ENCODE data around the gene ADAMTS2.
"Not testable (repeated sequence)": the region's sequence is repeated elsewhere in the genome, so short reads cannot be mapped to it uniquely, and the experiment has no call there.

ADAMTS2 gene

DNA sequence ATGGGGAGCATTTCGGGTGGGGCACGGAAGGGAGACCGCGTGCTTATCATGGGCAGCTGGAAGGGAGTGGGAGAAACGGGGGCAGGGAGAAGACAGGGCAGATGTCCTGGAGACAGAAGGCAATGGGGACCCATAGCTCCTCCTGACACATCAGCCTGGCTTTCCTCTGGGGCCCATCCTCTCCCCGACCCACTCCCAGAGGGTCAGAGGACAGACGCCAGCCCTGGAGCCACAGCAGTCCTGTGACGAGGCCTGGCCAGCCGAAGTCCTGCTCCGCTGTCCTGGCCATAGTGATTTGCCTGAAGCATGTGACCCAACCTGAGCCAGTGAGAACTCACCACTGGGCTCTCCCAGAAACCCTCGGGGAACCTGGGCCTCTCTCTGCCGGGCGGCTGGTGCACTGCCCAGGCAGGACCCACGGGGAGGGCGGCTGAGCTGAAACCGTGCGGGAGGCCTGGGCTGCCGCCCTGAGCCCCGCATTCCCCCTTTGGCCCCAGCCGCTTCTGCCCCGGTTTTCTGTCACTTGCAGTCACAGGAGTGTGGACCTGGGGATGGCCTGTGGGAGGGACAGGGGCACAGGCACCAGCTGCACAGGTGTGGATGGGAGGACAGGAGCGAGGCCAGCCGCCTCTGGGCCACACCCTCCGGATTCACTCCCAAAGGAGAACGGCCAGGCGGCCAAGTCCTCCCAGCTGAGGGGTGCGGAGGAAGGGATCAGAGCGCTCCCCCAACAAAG lies 19.8 kb downstream of the ADAMTS2 start:
- no peak for DNase-seq (ENCODE audit: low spot score)

DNA sequence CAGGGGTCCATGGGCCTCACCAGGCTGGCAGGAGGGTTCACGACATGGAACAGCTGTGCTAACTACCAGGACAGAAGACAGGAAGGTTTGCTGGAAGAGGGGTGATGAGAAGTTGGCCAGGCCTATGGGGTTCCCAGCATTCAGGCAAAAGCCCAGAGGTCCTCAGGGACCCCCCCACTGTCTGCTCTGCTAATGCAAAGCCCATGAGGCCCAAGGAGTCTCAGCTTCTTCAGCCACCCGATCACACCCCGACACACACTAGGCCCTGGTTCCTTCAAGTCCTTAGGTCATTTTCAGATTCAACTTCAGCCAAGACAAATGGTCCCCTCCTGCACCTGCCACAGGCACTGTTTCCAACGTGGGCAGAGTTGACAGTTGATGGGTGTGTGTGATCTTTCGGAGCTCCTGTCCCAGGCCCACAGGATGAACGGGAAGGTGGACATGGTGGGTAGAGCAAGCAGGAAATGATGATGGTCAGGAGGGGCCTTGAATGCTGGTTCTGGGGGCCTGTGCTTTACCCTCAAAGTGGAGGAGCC lies 20.4 kb downstream of the ADAMTS2 start:
- no peak for DNase-seq (ENCODE audit: low spot score)

DNA sequence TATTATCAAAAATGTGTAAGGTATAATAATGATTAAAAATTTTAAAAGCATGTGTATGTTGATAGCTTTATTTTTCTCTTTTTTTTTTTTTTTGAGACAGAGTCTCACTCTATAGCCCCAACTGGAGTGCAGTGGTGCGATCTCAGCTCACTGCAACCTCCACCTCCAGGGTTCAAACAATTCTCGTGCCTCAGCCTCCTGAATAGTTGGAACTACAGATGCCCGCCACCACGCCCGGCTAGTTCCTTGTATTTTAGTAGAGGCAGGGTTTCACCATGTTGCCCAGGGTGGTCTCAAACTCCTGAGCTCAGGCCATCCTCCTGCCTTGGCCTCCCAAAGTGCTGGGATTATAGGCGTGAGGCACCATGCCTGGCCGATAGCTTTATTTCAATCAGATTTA lies 20.9 kb downstream of the ADAMTS2 start:
- DNase-seq (ENCODE audit: low spot score): not testable (repeated sequence)

DNA sequence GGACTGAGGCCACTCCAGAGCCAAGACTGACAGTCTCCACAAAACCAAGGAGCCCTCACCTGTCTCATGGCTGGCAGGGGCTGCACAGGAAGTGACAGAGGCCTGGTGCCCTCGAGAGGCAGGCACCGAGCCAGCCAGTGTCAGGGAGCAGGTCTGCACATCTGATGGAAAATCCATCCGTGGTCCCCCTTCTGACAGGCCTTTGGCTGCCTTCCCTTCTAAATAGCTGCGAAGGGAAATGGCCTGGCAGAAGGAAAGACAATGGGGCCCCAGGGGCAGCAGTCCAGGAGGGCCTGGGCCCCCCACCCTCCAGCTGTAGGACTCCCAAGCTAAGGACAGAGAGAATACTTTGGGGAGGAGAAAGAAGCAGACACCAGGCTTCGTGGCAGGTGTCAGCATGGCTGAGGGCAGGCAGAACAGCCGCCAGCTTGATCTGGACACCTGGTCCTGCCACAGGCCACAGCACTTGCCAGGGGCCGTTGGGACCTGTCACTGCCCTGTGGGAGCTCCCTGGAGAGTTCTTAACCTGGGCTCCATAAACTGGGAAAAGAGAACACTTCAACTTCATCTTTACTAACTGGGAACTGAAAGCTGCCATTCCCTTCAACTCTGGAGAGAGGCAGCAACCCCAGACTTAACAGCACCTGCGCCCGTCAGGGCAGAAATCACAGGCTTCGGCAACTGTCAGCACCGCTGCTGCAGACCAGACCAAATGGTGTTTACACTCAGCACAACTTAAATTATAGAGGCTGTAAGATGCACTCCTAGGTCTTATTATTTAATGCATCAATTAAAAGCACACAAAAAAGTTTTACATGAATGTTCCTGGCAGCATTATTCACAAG lies 22.0 kb downstream of the ADAMTS2 start:
- DNase-seq (ENCODE audit: low spot score): no peak

DNA sequence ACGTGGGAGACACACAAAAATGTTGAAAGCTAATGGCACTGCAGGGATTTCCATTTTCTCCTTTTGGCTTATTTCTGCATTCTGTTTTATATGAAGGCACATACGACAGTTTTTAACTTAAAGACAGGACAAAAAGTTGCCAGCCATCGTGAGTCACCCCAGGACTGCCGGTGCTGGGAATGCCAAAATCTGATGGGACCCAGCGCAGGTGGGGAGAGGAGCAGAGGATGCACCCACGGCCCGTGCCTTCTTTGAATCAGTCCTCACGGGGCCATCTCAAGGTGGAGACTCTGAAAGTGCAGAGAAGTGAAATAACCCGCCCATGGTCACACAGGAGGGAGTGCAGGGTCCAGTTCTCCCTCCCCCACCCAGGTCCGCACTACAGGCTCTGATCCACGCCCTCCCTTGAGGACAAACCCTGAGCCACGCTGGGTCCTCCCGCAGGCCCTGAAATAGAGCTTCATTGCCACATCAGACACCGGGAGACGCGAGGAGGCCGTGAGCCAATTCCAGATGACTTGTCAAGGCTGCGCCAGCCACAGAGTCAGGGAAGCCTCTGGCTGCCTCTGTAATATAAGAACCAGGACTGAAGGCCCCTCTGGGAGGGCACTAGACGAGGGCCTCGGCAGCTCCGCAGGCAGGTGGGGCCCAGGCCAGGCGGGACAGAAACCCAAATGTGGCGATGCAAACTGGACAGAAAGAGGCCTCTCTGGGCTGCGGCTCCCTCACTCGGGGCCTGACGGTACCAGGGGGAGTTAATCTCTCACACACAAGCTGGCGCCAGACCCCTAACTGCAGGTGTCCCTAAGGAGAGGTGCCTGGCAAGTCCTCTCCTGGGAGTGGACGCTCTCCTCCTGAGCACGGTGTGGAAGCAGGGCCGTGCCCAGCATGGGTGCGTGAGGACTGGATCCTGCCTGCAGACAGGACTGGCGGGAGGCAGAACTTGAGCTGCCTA lies 22.9 kb downstream of the ADAMTS2 start:
- no peak for DNase-seq (ENCODE audit: low spot score)

DNA sequence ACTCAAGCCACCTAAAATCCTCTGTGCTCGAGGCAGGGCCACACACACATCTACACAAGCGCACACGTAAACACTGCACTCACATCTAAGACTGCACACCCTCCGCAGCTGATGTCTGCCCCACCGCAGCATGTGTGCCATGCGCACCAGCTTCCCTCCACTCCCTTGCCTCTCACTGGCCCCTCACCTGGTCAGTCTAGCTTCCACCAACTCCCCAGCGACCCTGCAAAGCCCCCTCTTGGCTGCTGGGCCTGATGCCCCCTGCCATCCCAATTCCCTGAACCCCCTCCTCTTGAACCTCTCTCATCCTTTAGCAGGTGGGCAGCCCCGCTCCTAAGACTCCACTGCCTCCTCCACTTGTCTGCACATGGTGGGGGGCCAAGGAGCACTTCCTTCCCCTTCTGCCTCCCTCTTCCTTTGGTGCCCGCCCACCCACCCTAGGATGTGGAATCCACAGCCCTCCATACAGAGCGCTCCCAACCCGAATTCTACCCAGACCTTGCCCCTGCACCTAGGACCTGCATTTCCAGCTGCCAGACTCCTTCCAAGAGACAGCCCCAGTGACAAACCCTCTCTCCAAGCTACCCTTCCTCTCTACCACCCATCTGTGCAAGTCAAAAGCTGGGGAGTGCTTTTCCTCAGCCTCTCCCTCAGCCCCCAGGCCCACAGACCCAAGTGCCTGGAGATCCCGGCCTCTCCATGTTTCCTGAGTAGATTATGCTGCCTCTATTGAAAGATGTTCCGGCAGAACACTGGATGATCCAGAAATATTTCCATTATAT lies 23.9 kb downstream of the ADAMTS2 start:
- no peak for DNase-seq (ENCODE audit: low spot score)

DNA sequence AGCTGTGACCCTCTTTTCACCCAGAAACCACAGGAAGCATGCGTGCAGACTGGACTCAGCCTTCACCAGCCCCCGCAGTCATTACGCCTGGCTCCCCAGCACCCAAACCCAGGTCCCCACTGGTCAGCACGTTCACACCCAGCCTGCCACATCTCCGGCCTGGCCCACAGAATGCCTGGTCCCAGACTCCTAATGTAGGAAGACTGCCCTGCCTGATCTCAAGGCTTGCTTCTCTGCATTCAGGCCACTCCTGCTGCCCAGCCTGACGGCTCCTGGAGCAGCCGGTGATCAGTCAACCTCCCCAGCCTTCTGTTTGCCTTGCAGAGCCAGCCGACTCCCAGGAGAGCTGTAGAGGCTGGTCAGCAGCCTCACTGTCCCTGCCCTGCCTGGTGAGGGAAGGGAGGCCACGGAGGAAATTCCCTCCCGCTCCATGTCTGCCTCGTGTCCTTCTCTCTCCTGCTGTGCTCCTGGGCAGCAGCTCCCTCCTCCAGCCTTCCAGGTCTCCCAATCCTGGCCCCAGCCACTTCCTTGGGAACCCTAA lies 25.4 kb downstream of the ADAMTS2 start:
- no peak for DNase-seq (ENCODE audit: low spot score)

DNA sequence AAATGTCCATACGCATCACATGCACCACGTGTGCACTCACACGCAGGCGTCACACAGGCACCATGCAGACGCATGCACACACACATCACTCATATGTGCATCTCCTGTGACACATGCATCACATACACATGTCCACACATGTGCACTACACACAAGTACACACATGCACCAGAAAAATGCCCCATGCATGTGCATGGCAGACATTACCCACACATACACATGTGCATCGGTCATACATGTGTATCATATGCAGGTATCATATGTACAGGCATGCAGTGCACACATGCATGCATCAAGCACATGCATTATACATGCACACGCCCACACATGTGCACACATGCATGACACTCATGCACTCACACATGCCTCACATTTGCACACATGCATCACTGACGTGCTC lies 26.1 kb downstream of the ADAMTS2 start:
- DNase-seq (ENCODE audit: low spot score): no peak

DNA sequence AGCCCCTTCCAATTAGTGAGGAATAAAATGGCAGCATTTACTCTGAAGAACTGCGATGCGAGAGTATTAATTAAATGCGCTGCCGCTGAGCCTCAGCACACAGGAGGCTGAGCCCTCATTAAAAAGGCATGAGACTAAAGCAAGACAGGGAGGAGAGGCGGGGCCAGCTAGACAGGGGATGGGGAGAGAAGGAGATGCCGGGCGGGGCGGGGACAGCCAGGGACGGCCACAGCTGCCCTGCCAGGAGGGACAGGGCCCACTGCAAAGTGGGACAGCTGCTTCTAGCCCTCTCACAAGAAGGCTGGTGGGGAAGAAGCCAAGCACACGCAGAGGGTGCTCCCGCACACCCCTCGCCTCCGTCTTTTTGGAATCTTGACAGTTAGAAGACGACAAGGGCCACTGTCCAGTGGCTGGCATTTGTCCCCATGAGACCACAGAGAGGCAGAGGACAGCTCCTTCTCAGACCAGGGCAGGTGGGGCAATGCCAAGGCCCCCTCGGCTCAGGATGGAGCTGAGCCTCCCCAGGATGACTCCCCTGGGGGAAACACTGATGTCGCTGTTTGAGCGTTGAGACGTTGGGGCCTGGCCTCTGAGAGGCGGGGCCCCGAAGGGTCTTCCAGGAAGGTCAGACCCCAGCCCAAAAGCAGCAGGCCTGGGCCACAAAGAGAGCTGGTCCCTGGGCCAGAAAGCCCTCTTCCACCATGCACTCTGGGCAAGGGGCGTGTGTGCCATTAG lies 26.9 kb downstream of the ADAMTS2 start:
- DNase-seq (ENCODE audit: low spot score): no peak

DNA sequence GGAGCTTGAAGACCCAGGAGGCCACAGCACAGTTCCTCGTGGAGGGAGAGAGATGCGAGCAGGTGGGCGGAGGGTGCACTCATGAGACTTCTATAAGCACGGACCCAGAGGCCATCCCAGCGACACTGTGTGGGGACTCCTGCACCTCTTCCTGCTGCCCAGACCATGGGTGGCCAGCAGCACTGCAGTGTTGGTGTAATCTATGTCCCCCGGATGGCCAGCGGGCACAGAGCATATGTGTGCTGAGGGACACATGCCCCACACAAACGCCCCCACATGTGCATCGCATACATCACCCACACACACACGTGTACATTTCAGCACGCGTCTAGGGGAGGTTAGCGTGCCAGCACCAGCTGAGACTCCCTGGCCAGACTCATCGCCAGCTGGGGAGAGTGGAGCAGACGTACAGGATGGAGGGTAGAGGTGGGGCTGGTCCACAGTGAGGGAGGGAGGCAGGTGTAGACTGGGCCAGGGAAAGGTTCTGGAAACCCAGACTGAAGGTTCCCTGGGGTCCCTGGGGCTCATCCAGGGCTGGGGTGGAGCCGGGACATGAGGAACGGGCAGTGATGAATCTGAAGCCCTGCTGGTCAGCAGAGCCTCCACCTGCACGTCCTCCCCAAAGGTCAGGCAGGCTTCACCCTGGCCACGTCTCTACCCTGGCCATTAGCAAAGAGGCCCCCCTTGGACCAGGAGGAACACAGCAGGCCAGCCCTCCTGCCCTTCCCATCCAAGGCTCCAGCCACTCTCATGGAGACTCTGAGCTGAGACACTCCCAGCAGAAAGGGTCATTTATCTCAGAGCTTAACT lies 27.6 kb downstream of the ADAMTS2 start:
- no peak for DNase-seq (ENCODE audit: low spot score)

DNA sequence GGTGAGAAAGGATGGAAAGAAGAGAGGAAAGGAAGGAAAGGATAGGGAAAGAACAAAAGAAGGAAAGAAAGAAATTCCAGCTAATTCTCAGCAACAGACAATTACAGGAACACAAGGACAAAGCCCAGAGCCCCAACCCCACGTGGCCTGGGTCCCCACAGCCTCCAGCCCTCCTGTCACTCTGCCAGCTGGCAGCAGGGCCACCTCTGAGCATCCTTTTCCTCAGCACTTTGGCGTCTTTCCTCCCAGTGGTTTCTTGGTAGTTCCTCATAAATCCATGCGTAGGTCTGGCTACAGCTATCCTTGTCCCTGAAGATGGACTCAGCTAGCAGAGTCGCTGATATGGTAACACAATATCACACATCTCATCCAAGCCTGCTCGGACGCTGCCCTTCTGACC lies 28.3 kb downstream of the ADAMTS2 start:
- no peak for DNase-seq (ENCODE audit: low spot score)

DNA sequence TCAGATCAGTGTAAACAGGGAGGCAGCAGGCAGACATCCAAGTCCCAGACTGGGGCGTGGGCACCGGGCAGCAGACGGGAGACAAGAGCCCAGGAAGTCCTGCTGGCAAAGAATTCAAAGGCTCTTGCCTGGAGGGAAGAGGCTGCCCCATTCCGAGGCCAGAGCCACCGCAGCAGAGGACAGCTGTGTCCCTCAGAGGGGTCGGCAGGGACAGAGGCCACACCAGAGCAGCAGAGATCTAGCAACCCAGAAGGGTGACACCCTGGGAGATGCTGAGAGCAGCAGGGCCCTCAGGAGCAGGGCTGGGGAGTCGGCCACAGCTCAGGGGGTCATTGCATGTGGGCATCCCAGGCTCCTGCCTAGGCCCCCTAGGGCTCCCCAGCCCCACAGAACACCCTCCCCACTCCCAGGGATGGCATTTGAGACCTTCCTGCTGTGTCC lies 29.1 kb downstream of the ADAMTS2 start:
- DNase-seq (ENCODE audit: low spot score): no peak

DNA sequence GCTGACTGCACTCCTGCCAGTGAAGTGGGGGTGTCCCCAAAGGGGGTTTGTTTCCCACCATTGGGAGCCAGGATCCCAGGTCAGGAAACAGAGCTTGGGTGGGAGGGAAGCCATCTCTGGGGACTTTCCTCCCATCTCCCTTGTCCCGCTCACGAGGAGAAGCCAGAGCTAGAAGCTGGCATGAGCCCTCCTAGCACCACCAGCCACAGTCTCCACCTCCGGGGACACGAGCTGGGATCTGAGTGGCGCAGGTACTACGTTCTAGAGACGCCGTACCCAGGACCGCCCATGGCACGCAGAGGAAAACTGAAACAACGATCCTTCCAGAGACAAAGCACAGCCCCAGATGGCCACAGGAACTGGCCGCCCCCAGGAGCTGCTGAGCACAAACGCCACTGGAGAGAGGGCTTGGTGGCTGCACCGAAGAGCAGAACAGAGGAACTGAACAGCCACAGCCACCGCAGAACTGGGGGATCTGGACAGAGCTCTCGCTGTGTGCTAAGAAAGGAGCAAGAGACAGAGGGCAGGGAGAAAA lies 29.8 kb downstream of the ADAMTS2 start:
- DNase-seq (ENCODE audit: low spot score): no peak

DNA sequence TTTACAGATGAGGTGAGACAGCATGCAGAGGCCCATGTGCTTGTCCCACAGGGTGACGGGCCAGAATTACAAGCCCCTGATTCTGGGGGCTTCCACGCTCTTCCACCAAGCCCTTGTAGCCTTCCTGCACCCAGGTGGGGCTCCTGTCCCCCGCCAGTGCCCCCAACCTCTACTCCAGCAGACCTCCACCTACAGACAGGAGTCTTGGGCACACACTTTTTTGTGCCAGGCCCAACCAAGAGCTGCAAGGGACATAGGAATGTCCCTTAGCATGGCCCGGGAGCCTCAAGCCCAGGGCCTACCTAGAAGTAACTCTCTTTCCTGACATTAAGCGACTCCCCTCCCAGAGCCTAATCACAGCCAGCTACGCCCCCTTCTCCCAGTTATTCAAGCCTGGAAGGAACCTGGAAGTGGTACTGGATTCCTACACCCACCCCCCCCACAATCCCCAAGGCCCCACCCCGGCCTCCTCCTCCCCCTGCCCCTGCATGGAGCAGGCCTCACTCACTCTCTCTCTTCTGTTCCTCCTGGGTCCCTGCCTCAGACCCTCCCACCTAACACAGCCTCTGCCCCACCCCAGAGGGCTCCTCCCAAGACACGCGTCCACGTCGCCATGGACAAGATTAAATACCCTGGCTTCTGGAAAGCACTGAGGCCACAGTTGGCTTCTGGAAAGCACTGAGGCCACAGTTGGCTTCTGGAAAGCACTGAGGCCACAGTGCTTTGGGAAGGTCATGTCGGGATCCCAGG lies 30.5 kb downstream of the ADAMTS2 start:
- DNase-seq (ENCODE audit: low spot score): no peak

DNA sequence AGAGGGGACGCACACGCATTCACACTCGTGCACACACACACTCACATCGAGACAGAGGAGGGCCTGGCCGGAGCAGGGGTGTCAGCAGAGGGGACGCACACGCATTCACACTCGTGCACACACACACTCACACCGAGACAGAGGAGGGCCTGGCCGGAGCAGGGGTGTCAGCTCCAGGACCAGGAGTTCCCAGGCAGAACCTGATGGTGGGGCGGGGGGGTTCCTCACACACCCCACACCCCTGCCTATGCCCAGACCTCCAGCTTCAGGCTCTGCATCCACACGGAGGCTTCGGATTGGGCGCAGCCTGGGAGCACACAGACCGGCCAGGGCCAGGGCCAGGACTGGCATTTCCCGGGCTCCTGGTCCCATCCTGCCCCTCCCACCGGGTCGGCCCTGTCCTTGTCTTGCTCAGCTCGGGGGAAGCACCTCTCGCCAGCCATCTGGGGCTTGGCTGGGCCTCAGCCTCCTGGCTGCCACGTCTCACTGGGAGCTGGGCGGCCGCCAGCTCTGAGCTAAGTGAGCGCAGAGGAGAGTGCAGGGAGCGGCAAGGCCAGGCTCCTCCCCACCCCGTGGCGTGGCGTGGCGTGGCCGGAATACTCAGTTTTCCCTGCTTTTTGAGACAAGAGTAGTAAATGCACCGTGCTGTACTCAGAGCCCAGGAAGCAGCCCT lies 31.3 kb downstream of the ADAMTS2 start:
- peak; percentile 37 for DNase-seq (ENCODE audit: low spot score)

DNA sequence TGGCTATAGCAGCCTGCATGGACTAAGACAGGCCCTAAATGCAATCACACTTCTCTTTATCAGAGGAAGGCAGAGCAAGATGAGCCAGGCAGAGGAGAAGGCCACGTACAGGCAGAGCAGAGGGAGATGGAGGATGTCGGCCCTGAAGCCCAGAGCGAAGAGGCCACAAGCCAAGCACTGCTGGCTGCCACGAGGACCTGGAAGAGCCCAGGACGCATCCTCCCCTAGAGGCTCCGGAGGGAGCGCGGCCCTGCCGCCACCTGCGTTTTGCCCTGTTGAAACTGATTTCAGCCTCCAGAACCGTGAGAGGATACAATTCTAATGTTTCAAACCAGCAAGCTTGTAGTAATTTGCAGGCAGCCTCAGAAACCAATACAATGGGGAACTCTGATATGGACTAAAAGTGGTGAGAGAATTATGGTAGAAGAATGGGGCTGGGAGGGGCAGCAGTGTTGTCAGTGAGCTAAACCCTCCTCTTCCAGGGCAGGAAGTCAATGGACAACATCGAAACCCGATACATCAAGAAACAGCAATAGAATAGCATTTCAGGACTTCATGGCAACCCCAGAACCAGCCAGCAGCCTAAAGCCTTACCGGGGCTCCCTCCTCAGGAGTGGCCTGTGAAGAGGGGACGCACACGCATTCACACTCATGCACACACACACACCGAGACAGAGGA lies 32.6 kb downstream of the ADAMTS2 start:
- DNase-seq (ENCODE audit: low spot score): no peak

DNA sequence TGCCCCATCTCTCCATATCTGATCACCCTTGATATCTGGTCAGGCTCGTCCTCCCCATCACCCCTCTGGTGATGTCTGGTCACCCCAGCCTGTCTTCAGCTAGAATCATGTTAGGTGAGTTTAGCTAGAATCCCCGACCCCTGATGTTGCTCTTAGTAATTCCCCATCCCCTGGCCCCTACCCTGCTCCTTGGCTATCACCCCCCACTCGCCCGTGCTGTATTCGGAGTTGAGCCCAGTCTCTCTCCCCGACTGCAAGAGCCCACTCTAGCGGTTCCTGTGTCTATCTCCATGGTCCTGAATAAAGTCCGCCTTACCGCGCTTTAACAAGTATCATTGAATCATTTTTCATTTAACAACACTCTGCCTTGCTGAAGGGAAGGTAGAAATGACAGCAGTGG lies 33.7 kb downstream of the ADAMTS2 start:
- DNase-seq (ENCODE audit: low spot score): no peak
